MM.1S (cell line): ENCODE data around the gene CYP39A1.

Experiments used
- CTCF ChIP-seq: fragments of 300-600 bp; sonication (generic); IDR thresholded peaks from 2 replicates; pipeline ENCODE4 v1.5.1; 2016; ENCODE audit warnings: antibody characterized with exemption, low read length, mixed read lengths
- EZH2 ChIP-seq: fragments of 300-600 bp; sonication (generic); optimal IDR thresholded peaks from 2 replicates; pipeline ENCODE3; 2017; ENCODE audit warnings: low read depth, mild to moderate bottlenecking, antibody characterized with exemption, low read length, mixed read lengths

GRCh38 chr6:46505693-46506512 lies 146.7 kb downstream of the CYP39A1 start:
- TF ChIP-seq CTCF (no peak), EZH2 (no peak)
